ENCODE data around the gene GABBR2.

DNA sequence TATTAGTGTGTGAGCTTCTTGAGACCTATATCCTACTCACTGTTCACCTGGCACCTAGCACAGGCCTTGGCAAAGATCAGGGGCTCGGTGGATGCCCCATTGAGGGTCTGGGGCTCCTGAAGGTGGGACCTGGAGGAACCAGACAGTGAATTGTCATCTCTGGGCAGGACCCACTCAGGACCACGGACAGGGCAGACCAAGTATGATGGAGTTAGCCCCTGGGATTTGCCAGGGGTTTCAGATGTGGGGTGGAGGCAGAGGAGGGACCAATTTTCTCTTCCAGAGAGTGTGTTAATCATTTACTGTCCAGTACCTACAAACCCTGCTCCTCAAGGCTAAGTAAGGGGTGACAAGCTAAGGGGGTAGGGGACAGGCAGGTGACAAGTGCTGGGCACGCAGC is 424.0 kb downstream of the GABBR2 start:
- TF ChIP-seq, protein P1, sequence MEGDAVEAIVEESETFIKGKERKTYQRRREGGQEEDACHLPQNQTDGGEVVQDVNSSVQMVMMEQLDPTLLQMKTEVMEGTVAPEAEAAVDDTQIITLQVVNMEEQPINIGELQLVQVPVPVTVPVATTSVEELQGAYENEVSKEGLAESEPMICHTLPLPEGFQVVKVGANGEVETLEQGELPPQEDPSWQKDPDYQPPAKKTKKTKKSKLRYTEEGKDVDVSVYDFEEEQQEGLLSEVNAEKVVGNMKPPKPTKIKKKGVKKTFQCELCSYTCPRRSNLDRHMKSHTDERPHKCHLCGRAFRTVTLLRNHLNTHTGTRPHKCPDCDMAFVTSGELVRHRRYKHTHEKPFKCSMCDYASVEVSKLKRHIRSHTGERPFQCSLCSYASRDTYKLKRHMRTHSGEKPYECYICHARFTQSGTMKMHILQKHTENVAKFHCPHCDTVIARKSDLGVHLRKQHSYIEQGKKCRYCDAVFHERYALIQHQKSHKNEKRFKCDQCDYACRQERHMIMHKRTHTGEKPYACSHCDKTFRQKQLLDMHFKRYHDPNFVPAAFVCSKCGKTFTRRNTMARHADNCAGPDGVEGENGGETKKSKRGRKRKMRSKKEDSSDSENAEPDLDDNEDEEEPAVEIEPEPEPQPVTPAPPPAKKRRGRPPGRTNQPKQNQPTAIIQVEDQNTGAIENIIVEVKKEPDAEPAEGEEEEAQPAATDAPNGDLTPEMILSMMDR (IDR thresholded peaks at IDR 0.05; ENCODE audit: low read depth, low read length, poor library complexity, severe bottlenecking) = no peak
- TF ChIP-seq EZH2phosphoT487 (IDR thresholded peaks at IDR 0.05; ENCODE audit: borderline replicate concordance, low read length) = no peak
